ENCODE data around the gene SLC38A8.

SLC38A8 gene

DNA sequence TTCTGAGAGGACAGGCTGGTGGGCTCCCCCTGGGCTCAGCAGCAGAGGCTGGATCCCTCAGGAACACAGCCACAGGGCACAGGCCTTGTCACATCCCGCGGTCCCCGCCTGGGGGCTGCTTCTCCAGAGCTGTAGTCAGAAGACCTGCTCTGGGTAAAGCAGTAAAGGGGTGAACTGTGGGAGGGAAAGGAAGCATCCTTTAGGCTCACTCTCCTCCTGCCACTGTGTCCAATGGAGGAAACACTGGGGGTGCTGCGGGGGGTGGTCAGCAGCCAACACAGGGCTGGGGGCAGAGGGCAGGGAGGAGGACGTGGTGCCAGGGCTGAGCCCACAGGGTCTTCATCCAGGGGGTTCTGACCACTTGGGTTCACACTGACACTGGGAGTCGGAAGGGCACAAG, 5.0 kb upstream of the SLC38A8 start:
- no peak for DNase-seq

DNA sequence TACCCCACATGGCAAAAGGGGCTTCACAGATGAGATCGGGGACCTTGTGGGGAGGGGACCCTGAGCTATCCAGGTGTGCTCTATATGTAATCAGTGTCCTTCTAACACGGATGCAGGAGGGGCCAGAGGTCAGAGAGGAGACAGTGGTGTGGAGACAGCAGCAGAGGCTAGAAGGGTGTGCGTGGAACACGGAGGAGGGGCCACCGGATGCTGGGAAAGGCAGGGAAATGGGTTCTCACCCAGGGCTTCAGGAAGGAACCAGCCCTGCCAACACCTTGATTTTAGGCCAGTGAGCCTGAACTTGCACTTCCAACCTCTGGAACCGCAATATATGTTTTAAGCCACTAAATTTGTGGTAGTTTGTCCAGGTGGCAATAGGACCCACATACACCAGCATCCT, 4.6 kb upstream of the SLC38A8 start:
- no peak for DNase-seq

DNA sequence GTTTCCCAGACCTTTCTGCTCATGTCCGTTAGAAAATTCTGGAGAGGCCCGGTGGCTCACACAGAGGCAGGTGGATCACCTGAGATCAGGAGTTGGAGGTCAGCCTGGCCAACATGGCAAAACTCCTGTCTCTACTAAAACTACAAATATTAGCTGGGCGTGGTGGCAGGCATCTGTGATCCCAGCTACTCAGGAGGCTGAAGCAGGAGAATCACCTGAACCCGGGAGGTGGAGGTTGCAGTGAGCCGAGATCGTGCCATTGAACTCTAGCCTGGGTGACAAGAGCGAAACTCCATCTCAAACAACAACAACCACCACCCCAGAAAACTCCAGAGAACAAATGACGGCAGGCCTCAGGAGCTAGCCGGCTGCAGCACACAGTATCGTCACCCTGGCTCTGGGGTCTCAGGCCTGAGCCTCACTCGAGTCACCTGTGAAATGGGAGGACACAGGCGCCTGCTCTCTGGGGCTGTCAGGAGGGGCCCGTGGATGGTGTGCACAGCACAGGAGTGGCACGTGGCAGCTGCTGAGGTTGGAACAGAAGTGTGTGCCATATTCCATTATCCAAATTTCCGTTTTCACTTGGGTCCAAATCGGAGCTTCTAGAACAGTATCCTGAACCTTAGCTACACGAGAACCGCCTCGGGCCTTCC, 3.3 kb upstream of the SLC38A8 start:
- no peak for DNase-seq

DNA sequence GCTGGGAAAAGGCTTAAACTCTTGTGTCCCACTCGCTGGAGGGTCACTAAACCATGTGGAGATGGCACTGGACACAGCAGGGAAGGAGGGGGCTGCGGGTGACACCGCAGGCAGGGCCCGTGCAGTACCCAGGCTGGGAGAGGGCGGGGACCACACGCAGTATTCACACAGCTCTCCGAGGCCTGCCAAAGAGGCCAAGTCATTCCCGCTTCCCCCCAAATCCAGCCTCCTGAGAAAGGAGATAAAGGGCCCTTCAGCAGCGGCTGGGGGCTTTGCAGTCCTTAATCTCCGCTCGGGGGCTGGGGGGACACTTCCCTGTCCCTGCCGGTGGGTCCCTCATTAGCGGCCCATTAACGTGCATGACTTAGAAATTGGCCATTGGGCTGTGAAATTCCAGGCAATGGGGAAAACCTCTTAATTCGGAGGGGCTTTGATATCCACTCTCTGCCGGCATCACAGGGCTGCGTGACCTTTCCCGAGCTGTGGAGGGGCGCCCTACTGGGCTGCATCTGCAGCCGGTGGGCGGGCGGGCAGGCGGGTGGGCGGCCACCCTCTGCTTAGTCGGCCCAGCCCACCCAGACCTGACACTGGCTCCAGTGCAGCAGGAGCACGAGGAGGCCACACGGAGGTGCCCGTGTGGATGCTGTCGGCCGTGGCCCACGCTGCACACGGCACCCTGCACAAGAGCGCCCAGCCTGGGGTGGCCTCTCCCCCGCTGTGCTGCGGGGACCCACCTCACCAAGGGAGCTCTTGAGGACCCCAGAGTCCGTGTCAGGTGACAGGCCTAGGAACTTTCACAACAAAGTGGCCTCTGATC, 2.6 kb upstream of the SLC38A8 start:
- DNase-seq, result no peak

DNA sequence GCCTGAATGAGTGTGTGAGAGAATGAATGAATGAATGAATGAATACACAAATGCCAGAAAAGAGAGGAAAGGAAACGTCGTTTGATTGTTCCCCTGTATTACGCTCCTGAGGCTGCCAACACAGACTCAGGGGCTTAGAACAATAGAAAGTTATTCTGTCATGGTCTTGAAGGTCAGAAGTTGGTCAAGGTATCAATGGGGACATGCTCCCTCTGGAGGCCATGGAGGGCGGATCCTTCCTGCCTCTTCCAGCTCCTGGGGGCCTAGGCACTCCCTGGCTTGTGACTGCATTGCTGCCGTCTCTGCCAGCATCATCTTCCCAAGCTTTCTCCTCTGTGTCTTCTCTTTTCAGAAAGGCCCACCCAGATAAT, 1.5 kb upstream of the SLC38A8 start:
- DNase-seq, result peak; percentile 24

DNA sequence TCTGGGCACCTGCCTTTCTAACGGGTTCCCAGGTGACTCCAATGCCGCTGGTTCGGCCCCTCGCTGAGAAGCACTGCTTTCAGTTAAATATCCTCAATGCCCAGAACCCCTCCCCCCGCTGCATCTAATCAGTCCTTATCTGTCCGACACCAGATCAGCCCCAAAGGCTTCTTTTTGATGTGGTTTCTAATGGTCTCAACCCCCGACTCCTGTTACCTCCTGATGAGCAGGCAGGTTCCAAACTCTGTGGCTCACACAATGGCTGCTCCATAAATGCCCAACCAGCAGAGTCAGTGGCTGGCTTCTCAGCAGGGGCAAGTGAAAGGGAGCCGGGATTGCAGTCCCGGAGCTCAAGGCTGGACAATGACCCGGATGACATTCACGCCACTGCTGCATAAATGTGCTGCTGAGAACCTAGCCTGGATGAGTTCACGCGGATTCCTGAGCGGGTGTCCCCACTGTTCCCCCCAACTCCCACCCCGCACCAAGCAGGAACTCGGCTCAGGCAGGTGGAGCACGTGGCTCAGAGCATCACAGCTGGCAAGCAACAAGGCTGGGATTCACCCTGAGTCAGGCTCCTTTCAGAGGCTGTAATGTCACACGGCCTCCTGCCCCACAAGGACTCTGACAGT, 1.0 kb upstream of the SLC38A8 start:
- DNase-seq, result no peak

DNA sequence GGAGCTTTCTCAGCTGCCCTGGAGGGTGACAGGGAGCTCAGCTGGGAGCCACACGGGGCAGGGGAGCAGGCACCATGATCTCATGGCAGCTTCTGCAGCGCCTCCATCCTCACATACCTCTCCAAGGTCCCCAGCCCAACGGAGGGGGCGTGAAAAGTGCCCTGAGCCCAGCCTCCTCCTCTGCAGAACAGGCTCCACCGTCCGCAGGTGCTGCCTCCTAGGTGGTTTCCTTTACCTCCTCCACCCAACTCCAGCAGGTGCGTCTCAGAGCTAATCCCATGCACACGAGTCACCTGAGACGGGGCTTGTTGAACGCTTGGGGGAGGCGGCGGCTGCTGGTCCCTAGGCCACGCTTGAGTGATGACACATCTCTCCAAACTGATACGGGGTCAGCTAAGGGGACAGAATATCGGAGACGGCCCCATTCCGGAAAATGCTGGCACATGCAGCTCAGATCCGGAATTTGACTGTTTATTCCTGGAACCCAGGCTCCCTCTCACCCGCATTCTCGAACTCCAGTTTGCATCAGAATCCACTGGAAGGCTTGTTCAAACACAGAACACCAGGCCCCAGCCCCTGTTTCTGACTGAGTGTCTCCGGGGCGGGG, 387 bp upstream of the SLC38A8 start:
- no peak for DNase-seq

DNA sequence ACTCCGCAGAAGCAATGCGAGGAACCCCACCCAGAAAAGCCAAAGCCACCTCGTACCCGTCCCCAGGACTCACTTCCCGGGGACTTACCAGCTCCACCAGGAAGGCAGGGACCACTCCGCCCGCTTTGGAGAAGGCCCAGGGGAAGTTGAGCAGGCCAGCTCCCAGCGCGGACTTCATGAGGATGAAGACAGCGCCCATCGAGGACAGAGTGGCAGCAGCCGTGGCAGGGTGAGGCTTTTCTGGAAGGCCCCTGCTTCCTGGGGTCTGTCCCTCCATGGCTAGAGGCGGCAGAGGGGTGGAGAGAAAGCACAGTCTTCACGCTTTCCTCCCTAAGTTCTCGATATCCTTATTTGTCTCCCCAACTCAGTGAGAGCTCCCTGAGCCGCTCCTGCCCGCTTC, 714 bp downstream of the SLC38A8 start:
- DNase-seq, result no peak

DNA sequence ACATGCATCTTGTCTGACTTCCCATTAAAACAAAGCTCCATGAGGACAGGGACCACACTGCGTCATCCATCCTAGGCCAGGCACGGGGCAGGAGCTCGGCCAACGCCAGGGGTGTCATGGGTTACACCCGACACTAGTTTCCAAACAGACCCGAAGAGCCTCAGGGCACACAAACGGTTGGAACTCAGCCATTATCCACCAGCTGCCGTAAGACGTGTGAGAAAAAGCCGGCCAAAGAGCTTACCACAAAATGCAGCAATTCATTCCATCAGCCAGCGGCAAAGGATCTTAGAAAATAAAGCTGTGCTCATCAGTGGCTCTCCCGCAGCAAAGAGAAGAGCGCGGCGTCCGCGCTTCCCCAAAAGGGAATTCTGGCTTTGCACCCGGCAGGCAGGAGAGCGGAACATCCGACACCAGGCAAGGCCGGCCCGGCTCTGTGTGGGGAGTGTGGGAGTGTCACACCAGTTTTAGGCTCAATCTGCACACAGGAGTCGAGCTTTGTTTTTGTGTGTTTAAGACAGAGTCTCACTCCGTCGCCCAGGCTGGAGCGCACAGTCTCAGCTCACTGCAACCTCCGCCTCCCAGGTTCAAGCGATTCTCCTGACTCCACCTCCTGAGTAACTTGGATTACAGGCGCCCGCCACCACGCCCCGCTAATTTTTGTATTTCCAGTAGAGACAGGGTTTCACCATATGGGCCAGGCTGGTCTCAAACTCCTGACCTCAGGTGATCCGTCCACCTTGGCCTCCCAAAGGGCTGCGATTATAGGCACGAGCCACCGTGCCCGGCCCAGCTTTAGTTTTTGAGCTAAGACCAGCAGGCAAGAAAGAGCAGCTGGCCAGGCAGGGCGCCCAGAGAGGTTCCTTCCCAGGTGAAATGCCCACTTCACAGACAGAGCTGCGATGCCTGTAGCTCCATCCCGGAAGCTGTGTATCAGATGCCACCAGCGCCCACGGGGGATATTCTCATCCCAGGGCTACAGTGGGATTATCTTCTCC, 1.5 kb downstream of the SLC38A8 start:
- no peak for DNase-seq

DNA sequence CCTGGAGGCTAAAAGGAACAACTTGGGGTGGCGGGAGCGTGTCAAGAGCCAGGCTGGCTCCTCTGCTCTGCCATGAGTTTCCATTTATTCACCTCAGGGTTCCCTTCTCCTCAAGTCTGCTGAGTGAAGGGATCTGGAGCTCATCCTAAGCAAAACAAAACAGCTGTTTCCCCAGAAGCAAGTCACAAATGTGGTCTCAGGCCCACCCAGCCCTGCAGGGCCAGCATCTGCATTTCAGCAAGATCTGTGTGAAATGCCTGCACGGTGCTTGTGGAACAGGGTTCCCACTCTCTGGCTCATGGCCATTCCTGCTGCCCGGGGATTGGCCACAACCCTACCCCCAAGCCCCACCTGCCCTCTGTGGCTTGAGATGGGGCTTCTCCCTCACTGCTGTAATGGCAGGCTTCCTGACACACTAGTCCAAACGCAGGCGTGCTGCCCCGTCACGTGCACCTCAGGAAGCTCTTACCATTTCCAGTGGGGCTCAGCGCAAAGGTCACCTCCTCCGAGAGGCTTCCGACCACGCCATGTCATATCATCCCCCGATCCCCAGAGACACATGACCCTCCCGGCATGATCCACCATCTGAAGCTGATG, 2.3 kb downstream of the SLC38A8 start:
- DNase-seq, result no peak

DNA sequence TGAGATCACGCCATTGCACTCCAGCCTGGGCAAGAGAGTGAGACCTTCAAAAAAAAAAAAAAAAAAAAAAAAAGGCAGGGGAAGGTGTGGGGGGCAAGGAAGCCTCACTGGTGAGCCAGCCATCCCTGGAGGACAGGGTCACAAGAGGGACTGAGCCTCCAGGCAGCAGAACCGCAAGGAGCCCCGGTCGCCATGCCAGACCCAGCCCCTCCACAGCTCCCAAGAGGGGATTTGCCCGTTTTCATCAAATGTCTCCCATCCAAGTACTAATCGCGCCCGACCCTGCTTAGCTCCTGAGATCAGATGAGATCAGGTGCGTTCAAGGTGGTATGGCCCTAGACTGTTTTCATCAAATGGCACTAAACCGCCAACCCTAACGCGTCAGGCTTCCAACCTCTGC, 2.9 kb downstream of the SLC38A8 start:
- no peak for DNase-seq

DNA sequence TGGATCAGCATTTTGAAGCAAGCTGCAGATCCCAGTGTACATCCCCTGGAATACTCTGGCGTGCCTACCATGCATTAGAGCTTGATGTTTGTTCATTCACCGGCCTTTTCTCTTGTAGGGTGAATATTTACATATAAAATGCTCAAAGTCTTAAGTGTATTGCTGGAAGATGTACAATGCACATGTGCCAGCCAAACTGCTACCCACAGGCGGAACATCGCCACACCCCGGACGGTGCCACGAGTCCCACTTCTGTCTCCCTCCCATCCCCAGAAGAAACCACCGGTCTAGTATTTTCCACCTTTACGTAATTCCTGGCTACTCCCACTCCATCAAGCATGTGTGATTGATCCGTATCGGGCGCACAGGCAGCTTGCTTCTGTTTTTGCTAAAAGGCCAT, 4.1 kb downstream of the SLC38A8 start:
- DNase-seq, result no peak

DNA sequence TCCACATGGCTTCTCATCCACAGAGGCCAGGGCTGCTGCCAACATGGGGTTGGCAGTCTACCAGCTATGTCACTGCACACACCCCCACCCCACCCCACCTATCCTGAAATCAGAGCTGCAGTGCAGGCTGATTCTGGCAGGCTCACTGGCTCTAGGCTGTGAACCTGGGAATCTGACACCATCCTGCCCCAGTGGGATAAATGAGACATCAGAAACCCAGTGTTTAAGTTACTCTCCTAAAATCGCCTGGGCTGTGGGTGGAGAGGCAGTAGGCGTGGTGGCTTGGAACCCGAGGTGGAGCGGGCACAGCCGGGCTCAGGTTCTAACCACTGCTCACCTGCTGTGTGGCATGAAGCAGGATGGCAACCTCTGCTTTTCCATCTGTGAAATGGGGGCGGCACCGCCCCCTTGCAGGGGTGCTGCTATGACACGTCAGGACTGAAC, 5.6 kb downstream of the SLC38A8 start:
- no peak for DNase-seq

DNA sequence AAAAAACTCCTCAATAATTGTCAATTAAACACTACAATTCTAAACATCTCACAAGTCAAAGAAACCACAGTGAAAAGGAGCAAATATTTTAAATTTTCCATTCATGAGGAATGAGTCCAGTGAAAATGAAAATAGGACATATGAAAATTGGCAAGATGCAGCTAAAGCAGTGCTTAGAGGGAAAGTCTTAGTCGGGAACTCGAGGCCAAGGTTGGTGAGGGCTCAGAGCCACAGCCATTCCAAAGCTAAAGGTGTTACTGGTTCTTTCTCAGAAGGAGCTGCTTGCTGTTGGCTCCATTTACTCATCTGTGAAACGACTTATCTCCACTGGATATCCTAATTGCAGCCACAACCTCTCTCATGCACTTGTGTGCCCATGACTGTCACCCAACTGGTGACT, 6.5 kb downstream of the SLC38A8 start:
- no peak for DNase-seq

DNA sequence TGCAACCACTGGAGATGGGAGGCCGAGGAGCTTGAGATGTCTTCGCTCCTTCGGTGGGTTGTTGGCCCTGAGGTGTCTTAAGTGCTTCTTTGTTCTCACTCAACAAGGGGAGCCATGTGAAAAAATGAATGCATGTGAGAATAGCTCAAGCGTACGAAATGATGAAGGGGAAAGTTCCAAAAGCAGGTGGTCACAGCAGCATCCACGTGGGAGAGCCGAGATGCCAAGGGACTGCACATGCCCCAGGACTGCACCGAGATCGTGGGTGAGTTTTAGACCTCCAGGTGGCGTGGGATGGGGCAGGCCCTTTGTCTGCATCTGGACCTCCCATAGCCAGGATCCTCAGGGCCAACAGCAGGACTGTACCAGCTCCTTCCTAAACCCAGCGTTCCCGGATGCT, 8.1 kb downstream of the SLC38A8 start:
- no peak for DNase-seq

DNA sequence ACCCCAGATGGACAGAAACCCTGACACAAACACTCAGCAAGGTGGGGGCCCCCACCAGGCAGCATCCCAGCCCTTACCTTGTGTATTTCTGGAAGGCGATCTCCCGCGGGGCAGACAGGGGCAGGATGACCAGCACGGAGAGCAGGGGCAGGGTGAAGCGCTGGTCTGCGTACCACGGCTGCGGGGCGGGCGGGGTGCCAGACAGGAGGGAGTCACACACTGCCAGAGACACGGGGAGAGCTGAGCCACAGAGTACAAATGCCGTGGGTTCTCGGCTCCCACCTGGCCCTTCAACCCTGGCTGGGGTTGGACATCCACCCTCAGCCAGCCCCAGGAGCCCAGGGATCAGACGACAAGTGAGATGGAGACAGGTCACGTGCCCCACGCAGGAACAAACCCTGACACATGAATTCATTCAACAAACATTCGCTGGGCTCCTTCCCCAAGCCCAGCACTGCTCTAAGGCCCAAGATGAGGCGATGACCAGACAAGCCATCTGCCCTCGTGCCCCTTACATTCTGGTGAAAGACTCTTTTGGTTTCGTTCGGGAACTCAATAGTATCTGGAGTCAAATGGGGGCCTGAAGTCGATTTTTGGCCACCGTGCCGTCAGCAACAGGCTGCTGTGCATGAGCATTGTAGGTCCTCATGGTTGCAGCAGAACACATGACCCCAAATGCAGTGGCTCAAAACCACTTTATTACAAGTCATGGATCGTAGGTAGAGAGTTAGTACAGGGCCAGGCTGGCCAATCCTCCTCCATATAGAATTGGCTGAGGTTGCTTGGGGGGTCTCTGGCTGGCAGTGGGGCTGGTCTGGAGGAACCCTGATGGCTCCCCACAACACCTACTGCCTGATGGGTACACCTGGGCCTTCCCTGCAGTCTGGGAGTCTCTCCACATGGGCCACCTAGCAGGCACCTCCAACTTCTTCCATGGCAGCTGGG, 9.1 kb downstream of the SLC38A8 start:
- DNase-seq, result no peak

DNA sequence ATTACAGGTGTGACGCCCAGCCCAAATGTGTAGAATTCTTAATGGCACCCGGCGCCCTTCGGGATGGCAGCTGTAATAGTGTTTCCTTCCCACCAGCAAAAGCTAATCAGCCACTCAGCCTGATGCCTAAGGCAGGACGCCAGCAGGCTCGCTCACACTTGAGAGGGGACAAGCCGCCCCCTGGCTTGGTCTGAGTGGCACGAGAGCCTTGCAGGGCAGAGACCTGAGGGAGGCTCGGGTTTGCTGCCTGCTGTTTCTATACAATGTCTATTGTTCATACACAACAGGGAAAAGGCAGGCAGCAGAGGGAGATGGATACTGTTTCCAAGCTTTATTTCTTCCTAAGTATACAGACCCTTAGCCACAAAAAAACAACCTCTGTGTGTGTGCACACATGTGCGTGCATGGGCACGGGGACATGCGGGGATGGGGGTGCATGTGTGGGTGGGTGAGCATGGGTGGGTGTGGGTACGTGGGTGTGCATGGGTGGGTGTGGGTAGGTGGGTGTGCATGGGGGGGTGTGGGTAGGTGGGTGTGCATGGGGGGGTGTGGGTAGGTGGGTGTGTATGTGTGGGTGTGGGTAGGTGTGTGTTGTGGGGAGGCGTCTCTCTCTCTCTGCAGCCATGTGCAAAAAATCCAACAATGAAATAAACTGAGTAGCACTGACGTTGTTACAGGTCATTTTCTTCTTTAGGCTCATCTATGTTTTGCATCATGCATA, 10.0 kb downstream of the SLC38A8 start:
- no peak for DNase-seq

DNA sequence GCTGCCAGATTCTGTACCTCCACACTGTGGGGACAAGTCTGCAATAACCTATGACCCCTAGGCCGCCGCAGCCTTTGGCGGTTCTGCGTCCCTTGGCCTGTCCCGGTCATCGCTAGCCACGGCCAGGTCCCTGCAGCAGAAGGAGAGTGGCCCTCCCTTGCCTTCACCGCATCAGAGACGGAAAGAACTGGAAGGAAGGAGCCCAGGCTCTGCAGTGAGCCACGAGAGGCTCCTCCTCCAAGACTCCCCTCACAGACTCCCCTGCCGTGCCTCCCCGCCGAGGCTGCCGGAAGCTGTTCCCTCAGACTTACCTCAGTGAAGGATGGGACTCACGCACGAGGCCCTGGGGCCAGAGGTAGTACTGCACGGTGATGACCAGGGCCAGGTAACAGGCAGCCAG, 11.0 kb downstream of the SLC38A8 start:
- DNase-seq, result no peak

DNA sequence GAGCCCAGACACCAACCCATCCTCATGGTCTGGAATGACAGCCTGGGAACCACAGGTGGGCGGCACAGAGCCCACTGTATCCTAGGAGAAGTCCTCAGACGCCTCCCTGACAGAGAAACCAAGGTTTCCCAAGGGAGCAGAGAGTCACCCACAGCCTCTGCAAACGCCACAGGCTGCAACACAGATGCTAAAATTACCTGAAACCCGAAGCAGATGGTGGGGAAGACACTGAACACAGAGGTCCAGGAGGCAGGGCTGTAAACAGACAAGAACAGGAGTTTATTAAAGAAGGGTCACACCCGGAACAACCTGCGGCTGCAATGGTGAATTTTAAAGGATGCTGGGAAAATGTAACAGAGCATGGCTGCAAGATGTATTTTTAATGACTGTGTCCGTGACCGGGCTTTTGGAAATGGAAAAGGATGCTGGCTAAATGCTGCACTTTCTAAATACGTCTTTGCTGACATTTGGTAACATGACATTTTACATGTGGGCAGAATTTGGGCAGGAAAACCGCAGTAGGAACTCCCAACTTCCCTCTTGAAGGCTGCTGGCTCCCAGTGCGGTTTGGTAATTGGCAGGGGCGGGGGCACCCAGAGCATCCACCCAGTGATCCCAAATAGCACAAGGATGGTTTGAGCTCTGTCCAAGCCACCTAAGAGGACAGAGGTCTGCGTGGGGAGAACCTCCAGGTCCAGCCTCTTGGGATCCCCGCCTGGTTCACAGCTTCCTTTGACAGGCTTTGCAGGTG, 13.1 kb downstream of the SLC38A8 start:
- no peak for DNase-seq
